ENCODE results near the gene CDC27. TPM values are rescaled to one million over a fixed set of nuclear protein-coding genes. Genes with fewer than 3 reads are reported as not detected.
"Not testable (repeated sequence)": the region's sequence is repeated elsewhere in the genome, so short reads cannot be mapped to it uniquely, and the experiment has no call there.

The CDC27 gene
- total and polyA plus RNA-seq, 2 experiments from 2014 or later = 35.6 to 63.5 TPM

- no peaks in the 10 kb centered on the region for H3K9me2 ChIP-seq (replicated peaks; ENCODE audit: insufficient read depth)
- H4K20me1 ChIP-seq (ENCODE audit: insufficient read depth, poor library complexity, severe bottlenecking) = peaks cover 25% of the 10 kb centered on the region
- no peaks in the 10 kb centered on the region for H3K9me3 ChIP-seq (ENCODE audit: low read depth)
- no peaks in the 10 kb centered on the region for H3K27me3 ChIP-seq
- no peak overlapping the region for H2AFZ ChIP-seq
- H3K4me1 ChIP-seq (ENCODE audit: insufficient read depth) = no peaks in the 10 kb centered on the region
- no peak overlapping the region for H3K4me2 ChIP-seq
- DNase-seq (ENCODE audit: low spot score) = no peak
- WGBS (ENCODE audit: low lambda C conversion rate, missing lambda C conversion rate) = 97% methylated on average over 4 of the region's 4 CpGs
- H3K27ac ChIP-seq = no peak overlapping the region
- no peak for TF ChIP-seq CTCF (IDR thresholded peaks at IDR 0.05; ENCODE audit: poor library complexity)
- no peak for TF ChIP-seq EZH2 (IDR thresholded peaks at IDR 0.05; ENCODE audit: borderline replicate concordance)
- no peak for TF ChIP-seq EZH2phosphoT487 (IDR thresholded peaks at IDR 0.05; ENCODE audit: low read depth, severe bottlenecking, unreplicated experiment)
- H3K4me3 ChIP-seq = no peak overlapping the region
- H3K79me2 ChIP-seq = peaks cover 72% of the 10 kb centered on the region
- no peaks in the 10 kb centered on the region for H3K36me3 ChIP-seq (replicated peaks; ENCODE audit: insufficient read depth, low read depth)
Measured at GRCh38 chr17:47170710-47171109, 18.4 kb downstream of the CDC27 start.

- not testable (repeated sequence) for H3K4me2 ChIP-seq; DNase-seq (ENCODE audit: low spot score); H3K9me3 ChIP-seq (ENCODE audit: low read depth); H3K4me1 ChIP-seq (ENCODE audit: insufficient read depth); H3K9me2 ChIP-seq (replicated peaks; ENCODE audit: insufficient read depth); H3K36me3 ChIP-seq (replicated peaks; ENCODE audit: insufficient read depth, low read depth); H3K4me3 ChIP-seq; H3K27me3 ChIP-seq; H3K27ac ChIP-seq; H2AFZ ChIP-seq
- peaks cover 66% of the 10 kb centered on the region for H3K79me2 ChIP-seq
- H4K20me1 ChIP-seq (ENCODE audit: insufficient read depth, poor library complexity, severe bottlenecking) = peaks cover 25% of the 10 kb centered on the region
- 87% methylated on average over 4 of the region's 4 CpGs for WGBS (ENCODE audit: low lambda C conversion rate, missing lambda C conversion rate)
Measured at GRCh38 chr17:47168896-47169295, 20.2 kb downstream of the CDC27 start.

- not testable (repeated sequence) for H3K9me3 ChIP-seq (ENCODE audit: low read depth); H3K4me2 ChIP-seq; H2AFZ ChIP-seq; H3K9me2 ChIP-seq (replicated peaks; ENCODE audit: insufficient read depth); H3K4me1 ChIP-seq (ENCODE audit: insufficient read depth); H3K36me3 ChIP-seq (replicated peaks; ENCODE audit: insufficient read depth, low read depth); H3K27me3 ChIP-seq; H3K4me3 ChIP-seq; H3K27ac ChIP-seq; DNase-seq (ENCODE audit: low spot score)
- WGBS (ENCODE audit: low lambda C conversion rate, missing lambda C conversion rate) = 98% methylated on average over 5 of the region's 5 CpGs
- H3K79me2 ChIP-seq = peaks cover 50% of the 10 kb centered on the region
- peaks cover 16% of the 10 kb centered on the region for H4K20me1 ChIP-seq (ENCODE audit: insufficient read depth, poor library complexity, severe bottlenecking)
Measured at GRCh38 chr17:47166854-47167253, 22.2 kb downstream of the CDC27 start.

GRCh38 chr17:47165137-47165536 is 24.0 kb downstream of the CDC27 start:
- Histone ChIP-seq H3K27ac (no peak overlapping the region), H2AFZ (no peak overlapping the region), H3K27me3 (no peaks in the 10 kb centered on the region), H3K79me2 (peaks cover 32% of the 10 kb centered on the region), H3K4me1 (ENCODE audit: insufficient read depth) (no peaks in the 10 kb centered on the region), H3K4me3 (no peak overlapping the region), H3K4me2 (no peak overlapping the region), H3K36me3 (replicated peaks; ENCODE audit: insufficient read depth, low read depth) (no peaks in the 10 kb centered on the region), H3K9me2 (replicated peaks; ENCODE audit: insufficient read depth) (no peaks in the 10 kb centered on the region), H4K20me1 (ENCODE audit: insufficient read depth, poor library complexity, severe bottlenecking) (no peaks in the 10 kb centered on the region), H3K9me3 (ENCODE audit: low read depth) (no peaks in the 10 kb centered on the region)
- TF ChIP-seq EZH2 (IDR thresholded peaks at IDR 0.05; ENCODE audit: borderline replicate concordance) (no peak), EZH2phosphoT487 (IDR thresholded peaks at IDR 0.05; ENCODE audit: low read depth, severe bottlenecking, unreplicated experiment) (no peak), CTCF (IDR thresholded peaks at IDR 0.05; ENCODE audit: poor library complexity) (no peak)
- DNase-seq (ENCODE audit: low spot score) = no peak
- 94% methylated on average over 2 of the region's 2 CpGs for WGBS (ENCODE audit: low lambda C conversion rate, missing lambda C conversion rate)

- Histone ChIP-seq H3K4me1 (ENCODE audit: insufficient read depth) (no peaks in the 10 kb centered on the region), H3K79me2 (peaks cover 28% of the 10 kb centered on the region), H3K36me3 (replicated peaks; ENCODE audit: insufficient read depth, low read depth) (no peaks in the 10 kb centered on the region), H3K27me3 (no peaks in the 10 kb centered on the region), H2AFZ (no peak overlapping the region), H3K4me3 (no peak overlapping the region), H3K27ac (no peak overlapping the region), H3K9me2 (replicated peaks; ENCODE audit: insufficient read depth) (no peaks in the 10 kb centered on the region), H4K20me1 (ENCODE audit: insufficient read depth, poor library complexity, severe bottlenecking) (no peaks in the 10 kb centered on the region), H3K4me2 (no peak overlapping the region), H3K9me3 (ENCODE audit: low read depth) (no peaks in the 10 kb centered on the region)
- DNase-seq (ENCODE audit: low spot score) = no peak
- TF ChIP-seq CTCF (IDR thresholded peaks at IDR 0.05; ENCODE audit: poor library complexity) = no peak
- TF ChIP-seq EZH2 (IDR thresholded peaks at IDR 0.05; ENCODE audit: borderline replicate concordance) = no peak
- TF ChIP-seq EZH2phosphoT487 (IDR thresholded peaks at IDR 0.05; ENCODE audit: low read depth, severe bottlenecking, unreplicated experiment) = no peak
- 95% methylated on average over 5 of the region's 5 CpGs for WGBS (ENCODE audit: low lambda C conversion rate, missing lambda C conversion rate)
Measured at GRCh38 chr17:47164263-47164662, 24.8 kb downstream of the CDC27 start.
